SU-DHL-6 (cell line): ENCODE results near the gene CIBAR2.

ENCODE experiments used
- H2AFZ ChIP-seq: fragments of 200-600 bp; sonication (generic); 2 replicates; pipeline ENCODE4 v1.6.1; 2014; ENCODE audit warnings: low read depth, mild to moderate bottlenecking, moderate library complexity, mixed read lengths, antibody characterized with exemption, low read length; ENCODE audit not compliant: severe bottlenecking
- H3F3A ChIP-seq: fragments of 200-600 bp; shearing (Covaris generic); 2 replicates; pipeline ENCODE4 v1.6.0; 2016; ENCODE audit warnings: antibody characterized with exemption, mild to moderate bottlenecking; ENCODE audit not compliant: insufficient read depth
- H3K27ac ChIP-seq: fragments of 200-600 bp; sonication (generic); 2 replicates; pipeline ENCODE4 v1.5.1; 2016; ENCODE audit warnings: low read depth, mild to moderate bottlenecking, low read length, moderate library complexity, mixed read lengths
- H3K27me3 ChIP-seq: fragments of 200-600 bp; sonication (generic), shearing (Covaris generic); 2 replicates; pipeline ENCODE4 v1.6.0; 2014; ENCODE audit warnings: mild to moderate bottlenecking, low read length
- H3K36me3 ChIP-seq: fragments of 200-600 bp; sonication (generic); 2 replicates; pipeline ENCODE4 v1.6.1; 2014; ENCODE audit warnings: mild to moderate bottlenecking, low read length, mixed read lengths
- H3K4me2 ChIP-seq: fragments of 300-600, 200-600 bp; shearing (Covaris generic), sonication (generic); 2 replicates; pipeline ENCODE4 v1.6.0; 2014; ENCODE audit warnings: low read length, low read depth, mild to moderate bottlenecking; ENCODE audit not compliant: poor library complexity, severe bottlenecking
- H3K4me3 ChIP-seq: fragments of 200-600 bp; sonication (generic); 2 replicates; pipeline ENCODE4 v1.5.1; 2014; ENCODE audit warnings: antibody characterized with exemption, low read length, mild to moderate bottlenecking, mixed read lengths; ENCODE audit not compliant: insufficient read depth, poor library complexity, severe bottlenecking
- H3K79me2 ChIP-seq: fragments of 200-600 bp; sonication (generic); 2 replicates; pipeline ENCODE4 v1.6.1; 2014; ENCODE audit warnings: mild to moderate bottlenecking, low read length, moderate library complexity; ENCODE audit not compliant: insufficient read depth
- H3K9ac ChIP-seq: fragments of 200-600 bp; sonication (generic); 2 replicates; pipeline ENCODE4 v1.7.0; 2014; ENCODE audit warnings: mild to moderate bottlenecking, low read length
- H3K9me2 ChIP-seq: fragments of 200-600 bp; sonication (generic); replicated peaks from 2 replicates; pipeline ENCODE4 v1.6.1; 2014; ENCODE audit warnings: low read length; ENCODE audit not compliant: insufficient read depth
- H3K9me3 ChIP-seq: fragments of 200-600 bp; sonication (generic); 2 replicates; pipeline ENCODE4 v1.6.1; 2014; ENCODE audit warnings: low read length, mixed read lengths; ENCODE audit not compliant: insufficient read depth
- H4K20me1 ChIP-seq: fragments of 200-600 bp; sonication (generic); 2 replicates; pipeline ENCODE4 v1.6.1; 2014; ENCODE audit warnings: low read depth, mild to moderate bottlenecking, antibody characterized with exemption, low read length, moderate library complexity, mixed read lengths
- CTCF ChIP-seq: fragments of 200-600 bp; sonication (generic); IDR thresholded peaks from one replicate; pipeline ENCODE4 v1.5.1; 2017; ENCODE audit warnings: antibody characterized with exemption, mild to moderate bottlenecking, low read length, moderate library complexity; ENCODE audit not compliant: insufficient read depth, poor library complexity, severe bottlenecking
- EZH2phosphoT487 ChIP-seq: fragments of 200-600 bp; sonication (generic), shearing (Covaris generic); conservative IDR thresholded peaks from 2 replicates; pipeline ENCODE4 v1.6.1; 2018; ENCODE audit warnings: mild to moderate bottlenecking, antibody characterized with exemption, low read length, moderate library complexity, mixed read lengths

Gene CIBAR2

GRCh38 chr16:85140455-85141012 lies 28.3 kb upstream of the CIBAR2 start:
- Histone ChIP-seq H3K36me3 (no peaks in the 10 kb centered on the region), H3K4me3 (no peak overlapping the region), H3K9me2 (no peaks in the 10 kb centered on the region), H3F3A (no peaks in the 10 kb centered on the region), H4K20me1 (no peaks in the 10 kb centered on the region), H3K9ac (no peak overlapping the region), H3K9me3 (no peaks in the 10 kb centered on the region), H3K4me2 (no peak overlapping the region), H3K79me2 (no peaks in the 10 kb centered on the region), H2AFZ (no peak overlapping the region), H3K27me3 (no peaks in the 10 kb centered on the region), H3K27ac (no peak overlapping the region)
- TF ChIP-seq CTCF (no peak), EZH2phosphoT487 (no peak)

DNA sequence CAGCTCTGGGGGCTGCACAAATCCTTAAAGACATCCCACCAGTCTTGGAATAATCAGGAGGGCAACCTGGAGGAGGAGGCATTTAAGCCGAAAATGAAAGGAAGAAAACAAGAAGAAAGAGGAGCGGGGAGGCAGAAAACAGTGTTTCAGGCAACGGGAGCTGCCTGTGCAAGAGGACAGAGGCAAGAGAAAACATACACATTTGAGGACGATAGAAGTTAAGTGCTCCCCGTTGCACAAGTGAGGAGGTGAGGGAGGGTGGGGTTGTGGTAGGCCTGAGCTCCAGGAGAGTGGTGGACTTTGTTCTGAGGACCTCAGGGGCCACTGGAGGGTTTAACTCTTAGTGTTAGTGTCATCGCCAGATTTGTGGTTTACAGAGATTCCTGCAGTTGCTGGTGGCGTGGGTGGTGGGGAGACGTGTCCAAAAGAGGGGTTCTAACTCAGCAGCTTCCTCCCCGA lies 27.6 kb upstream of the CIBAR2 start:
- Histone ChIP-seq H3K27ac (no peak overlapping the region), H3K79me2 (no peaks in the 10 kb centered on the region), H3K36me3 (no peaks in the 10 kb centered on the region), H3K9me2 (no peaks in the 10 kb centered on the region), H3K27me3 (no peaks in the 10 kb centered on the region), H3K4me2 (no peak overlapping the region), H3K9me3 (no peaks in the 10 kb centered on the region), H3F3A (no peaks in the 10 kb centered on the region), H3K4me3 (no peak overlapping the region), H4K20me1 (no peaks in the 10 kb centered on the region), H3K9ac (no peak overlapping the region), H2AFZ (no peak overlapping the region)
- no peak for TF ChIP-seq EZH2phosphoT487
- no peak for TF ChIP-seq CTCF

DNA sequence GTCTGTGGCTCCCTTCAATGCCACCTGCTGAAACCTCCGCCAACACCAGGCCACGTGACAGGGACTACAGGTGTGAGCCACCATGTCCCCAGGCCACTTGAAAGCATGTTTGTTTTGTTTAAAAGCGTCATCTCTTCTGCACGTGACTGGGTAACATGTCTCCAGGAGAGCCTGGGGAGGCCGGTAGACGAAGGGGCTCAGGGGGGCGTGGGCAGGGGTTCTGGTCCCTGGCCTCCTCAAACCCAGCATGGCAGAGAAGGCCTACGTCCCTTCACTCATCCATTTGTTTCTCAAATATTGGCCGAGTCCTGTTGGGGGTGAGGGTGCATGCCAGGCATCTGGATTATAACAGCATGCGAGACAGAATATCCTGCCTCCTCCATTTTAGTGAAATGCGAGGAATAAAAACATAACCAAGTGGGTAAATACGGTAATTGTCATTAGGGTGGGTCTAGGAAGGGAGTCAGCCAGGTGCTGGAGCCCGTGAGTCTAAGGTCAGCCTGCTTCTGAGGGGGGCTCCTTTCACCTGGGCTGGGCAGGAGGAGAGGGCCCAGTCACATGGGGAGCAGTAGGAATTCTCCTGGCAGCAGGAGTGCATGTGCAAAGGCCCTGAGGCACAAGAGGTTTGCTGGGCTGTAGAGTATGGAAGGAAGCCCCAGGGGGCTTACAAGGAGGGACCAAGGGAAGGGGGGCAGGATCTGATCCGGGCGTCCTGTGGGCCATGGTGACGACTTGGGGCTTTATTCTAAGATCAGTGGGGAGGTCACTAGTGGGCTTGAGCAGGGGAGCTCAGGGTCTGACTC lies 26.8 kb upstream of the CIBAR2 start:
- Histone ChIP-seq H3K9ac (no peak overlapping the region), H3K9me2 (no peaks in the 10 kb centered on the region), H3K79me2 (no peaks in the 10 kb centered on the region), H4K20me1 (no peaks in the 10 kb centered on the region), H3K4me2 (no peak overlapping the region), H3K27me3 (no peaks in the 10 kb centered on the region), H3K4me3 (no peak overlapping the region), H3K36me3 (no peaks in the 10 kb centered on the region), H2AFZ (no peak overlapping the region), H3F3A (no peaks in the 10 kb centered on the region), H3K27ac (no peak overlapping the region), H3K9me3 (no peaks in the 10 kb centered on the region)
- TF ChIP-seq EZH2phosphoT487 (no peak), CTCF (no peak)
